GM18505 (cell line): ENCODE data around the gene UHMK1.
"Not testable (repeated sequence)": the region's sequence is repeated elsewhere in the genome, so short reads cannot be mapped to it uniquely, and the experiment has no call there.

Experiments used
- ATAC-seq: cut with Tn5 transposase; IDR thresholded peaks from one replicate; pipeline ENCODE4 v1.9.1; 2021; ENCODE audit not compliant: unreplicated experiment
- POLR2A ChIP-seq: IDR thresholded peaks from 4 replicates; pipeline ENCODE4 v1.6.1; 2011; ENCODE audit warnings: borderline replicate concordance; ENCODE audit not compliant: insufficient read depth, insufficient read length; ENCODE audit errors: extremely low read depth

Gene UHMK1, protein sequence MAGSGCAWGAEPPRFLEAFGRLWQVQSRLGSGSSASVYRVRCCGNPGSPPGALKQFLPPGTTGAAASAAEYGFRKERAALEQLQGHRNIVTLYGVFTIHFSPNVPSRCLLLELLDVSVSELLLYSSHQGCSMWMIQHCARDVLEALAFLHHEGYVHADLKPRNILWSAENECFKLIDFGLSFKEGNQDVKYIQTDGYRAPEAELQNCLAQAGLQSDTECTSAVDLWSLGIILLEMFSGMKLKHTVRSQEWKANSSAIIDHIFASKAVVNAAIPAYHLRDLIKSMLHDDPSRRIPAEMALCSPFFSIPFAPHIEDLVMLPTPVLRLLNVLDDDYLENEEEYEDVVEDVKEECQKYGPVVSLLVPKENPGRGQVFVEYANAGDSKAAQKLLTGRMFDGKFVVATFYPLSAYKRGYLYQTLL

GRCh38 chr1:162497723-162498495 is at the start of gene UHMK1:
UHMK1 (plus strand) TSS chr1:162497818; CDS start chr1:162498001, 183 bp downstream.
- peak; percentile 88 for TF ChIP-seq POLR2A
- peak; percentile 97 for ATAC-seq

DNA sequence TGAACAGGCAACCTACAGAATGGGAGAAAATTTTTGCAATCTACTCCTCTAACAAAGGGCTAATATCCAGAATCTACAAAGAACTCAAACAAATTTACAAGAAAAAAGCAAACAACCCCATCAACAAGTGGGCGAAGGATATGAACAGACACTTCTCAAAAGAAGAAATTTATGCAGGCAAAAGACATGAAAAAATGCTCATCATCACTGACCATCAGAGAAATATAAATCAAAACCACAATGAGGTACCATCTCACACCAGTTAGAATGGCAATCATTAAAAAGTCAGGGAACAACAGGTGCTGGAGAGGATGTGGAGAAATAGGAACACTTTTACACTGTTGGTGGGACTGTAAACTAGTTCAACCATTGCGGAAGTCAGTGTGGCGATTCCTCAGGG is 43.3 kb upstream of the UHMK1 start:
- not testable (repeated sequence) for ATAC-seq

- no peak for TF ChIP-seq POLR2A
These were observed 41.3 kb upstream of the UHMK1 start for GRCh38 chr1:162456323-162456722.

DNA sequence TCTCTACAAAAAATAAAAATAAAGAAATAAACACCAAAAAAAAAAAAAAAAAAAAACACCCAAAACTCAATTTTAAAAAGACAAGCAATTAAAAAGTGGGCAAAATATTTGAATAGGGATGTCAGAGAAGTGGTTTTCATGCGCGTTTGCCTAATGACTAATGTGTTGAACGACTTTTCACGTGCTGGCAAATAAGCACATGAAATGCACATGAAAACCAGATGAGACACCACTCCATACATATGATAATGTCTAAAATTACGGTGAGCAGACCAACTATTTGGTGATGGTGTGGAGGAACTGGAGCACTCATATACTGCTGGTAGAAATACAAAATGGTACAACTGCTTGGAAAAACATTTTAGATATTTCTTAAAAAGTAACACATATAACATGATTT is 39.4 kb upstream of the UHMK1 start:
- no peak for ATAC-seq
- TF ChIP-seq POLR2A, result no peak

More at GRCh38 chr1:162456323-162456722, 41.3 kb upstream of the UHMK1 start:
- ATAC-seq, result no peak

GRCh38 chr1:162462425-162462824 is 35.2 kb upstream of the UHMK1 start:
- ATAC-seq, result not testable (repeated sequence)

- no peak for TF ChIP-seq POLR2A
- ATAC-seq, result no peak
These were observed 34.6 kb upstream of the UHMK1 start for GRCh38 chr1:162463021-162463420.

GRCh38 chr1:162466797-162467196 is 30.8 kb upstream of the UHMK1 start:
- TF ChIP-seq POLR2A, result no peak
- ATAC-seq, result no peak

- TF ChIP-seq POLR2A, result no peak
These were observed 27.4 kb upstream of the UHMK1 start for GRCh38 chr1:162470216-162470615.

GRCh38 chr1:162471290-162471853 is 26.2 kb upstream of the UHMK1 start:
- no peak for TF ChIP-seq POLR2A
- no peak for ATAC-seq

More at GRCh38 chr1:162470216-162470615, 27.4 kb upstream of the UHMK1 start:
- no peak for ATAC-seq

DNA sequence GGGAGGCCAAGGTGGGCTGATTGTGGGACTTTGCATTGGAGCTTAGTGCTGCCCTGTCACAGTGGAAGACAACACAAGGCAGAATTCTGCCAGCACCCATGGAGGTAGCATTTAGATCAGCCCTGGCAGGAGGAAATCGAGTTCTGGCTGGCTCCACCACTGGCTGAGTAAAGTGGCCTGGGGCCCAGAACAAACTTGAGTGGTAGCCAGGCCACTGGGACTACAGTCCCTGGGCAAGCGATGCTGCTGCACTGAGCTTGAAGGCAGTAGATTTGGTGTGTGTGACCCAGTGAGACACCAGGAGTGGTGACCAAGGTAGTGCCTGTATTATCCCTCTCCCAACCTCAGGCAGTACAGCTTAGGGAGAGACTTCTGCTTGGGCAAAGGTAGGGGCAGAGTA is 22.5 kb upstream of the UHMK1 start:
- TF ChIP-seq POLR2A, result no peak
- no peak for ATAC-seq

- no peak for TF ChIP-seq POLR2A
- no peak for ATAC-seq
These were observed 22.0 kb upstream of the UHMK1 start for GRCh38 chr1:162475539-162476185.

DNA sequence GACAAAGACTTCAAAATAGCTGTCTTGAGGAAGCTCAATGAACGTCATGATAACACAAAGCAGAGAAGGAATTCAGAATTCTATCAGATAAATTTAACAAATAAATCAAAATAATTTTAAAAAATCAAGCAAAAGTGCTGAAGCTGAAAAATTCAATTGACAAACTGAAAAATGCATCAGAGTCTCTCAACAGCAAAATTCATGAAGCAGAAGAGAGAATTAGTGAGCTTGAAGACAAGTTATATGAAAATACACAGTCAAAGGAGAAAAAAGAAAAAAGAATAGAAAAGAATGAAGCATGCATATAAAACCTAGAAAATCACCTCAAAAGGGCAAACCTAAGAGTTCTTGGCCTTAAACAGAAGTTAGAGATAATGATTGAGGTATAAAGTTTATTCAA is 21.0 kb upstream of the UHMK1 start:
- no peak for ATAC-seq
- no peak for TF ChIP-seq POLR2A

DNA sequence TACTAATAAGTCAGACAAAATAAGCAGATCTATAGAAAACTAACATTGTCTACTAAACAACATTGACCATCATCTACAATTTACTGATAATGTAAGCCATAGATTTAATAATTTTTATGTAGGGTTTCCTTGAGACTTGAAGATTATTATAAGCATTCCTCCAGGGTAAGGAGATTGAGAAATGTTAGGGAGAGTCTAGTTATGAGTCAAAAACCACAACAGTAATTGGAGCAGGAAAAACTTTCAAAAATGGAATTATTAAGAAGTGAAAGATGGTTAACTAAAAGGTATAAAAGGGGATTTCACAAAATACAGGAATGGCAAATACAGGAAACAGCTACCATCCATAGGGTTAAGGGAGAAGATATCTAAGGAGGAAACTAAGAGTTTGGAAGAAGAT is 12.4 kb upstream of the UHMK1 start:
- no peak for ATAC-seq

More for the DNA sequence above, 12.4 kb upstream of the UHMK1 start:
- no peak for TF ChIP-seq POLR2A
